HPDE6-E6E7 (cell line): ENCODE measurements around the gene MYPN.
A peak's percentile ranks its signal among the peaks of the same experiment; 100 is the strongest.

Experiments
- DNase-seq: peaks from one replicate; pipeline ENCODE4 v3.0.0; 2011; ENCODE audit warnings: missing footprints; ENCODE audit errors: extremely low spot score

MYPN gene

DNA sequence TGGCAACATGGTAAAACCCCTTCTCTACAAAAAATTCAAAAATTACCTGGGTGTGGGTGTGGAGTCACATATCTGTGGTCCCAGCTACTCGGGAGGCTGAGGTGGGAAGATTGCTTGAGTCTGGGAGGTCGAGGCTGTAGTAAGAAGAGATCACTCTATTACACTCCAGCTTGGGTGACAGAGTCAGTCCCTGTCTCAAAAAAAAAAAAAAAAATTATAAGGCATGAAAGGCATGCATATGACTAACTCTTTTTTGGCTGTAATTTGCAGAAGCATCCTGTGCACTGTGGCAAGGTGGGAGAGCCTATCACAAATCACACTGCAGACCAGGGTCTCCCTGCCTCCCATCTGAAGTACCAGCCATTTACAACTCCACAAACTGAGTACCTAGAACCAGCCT lies 14.1 kb upstream of the MYPN start:
- no peak for DNase-seq

DNA sequence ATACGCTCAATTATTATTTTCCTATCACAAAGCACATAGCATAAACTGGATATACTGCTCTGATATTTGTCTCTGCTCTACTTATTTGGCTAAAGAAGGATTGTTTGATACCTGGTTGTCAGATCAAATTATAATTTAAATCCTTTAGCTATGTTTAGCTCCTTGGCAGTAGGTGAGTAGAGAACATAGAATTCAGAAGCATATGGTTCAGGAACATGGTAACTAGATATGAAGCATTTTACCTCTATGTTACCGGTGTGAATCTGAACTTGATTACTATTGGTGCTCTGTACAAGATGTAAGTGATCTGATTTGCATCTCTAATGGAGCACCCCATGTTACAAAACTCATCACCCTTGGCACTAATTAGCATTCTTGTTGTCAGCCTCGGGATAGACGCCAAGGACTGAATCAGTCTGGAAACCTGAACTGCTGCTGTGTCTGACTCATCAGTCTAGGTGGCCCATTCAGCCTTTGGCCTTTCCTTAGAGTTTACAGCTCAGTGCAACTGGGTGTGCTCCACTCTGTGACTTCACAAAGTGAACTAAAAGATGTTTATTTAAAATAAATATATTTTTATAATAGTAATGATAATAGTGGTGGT lies 12.3 kb upstream of the MYPN start:
- DNase-seq, result peak; percentile 81

DNA sequence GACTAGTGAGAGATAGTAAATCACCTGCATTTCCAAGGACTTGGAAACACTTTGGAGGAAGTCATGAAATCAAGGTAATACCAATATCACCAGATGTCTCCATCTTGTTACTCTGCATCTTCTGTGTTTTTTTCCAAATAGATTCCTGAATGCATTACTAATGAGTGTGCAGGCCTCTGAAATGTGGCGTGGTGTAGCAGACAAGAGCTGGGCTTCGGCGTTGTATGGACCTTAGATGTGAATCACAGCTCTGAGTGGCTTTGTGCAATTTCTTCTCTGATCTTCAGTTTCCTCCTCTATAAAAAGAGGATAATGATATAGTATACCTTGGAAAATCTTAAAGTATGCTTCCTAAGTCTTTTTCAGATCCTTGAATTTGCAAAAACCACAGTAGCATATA lies 9.6 kb upstream of the MYPN start:
- DNase-seq, result no peak

DNA sequence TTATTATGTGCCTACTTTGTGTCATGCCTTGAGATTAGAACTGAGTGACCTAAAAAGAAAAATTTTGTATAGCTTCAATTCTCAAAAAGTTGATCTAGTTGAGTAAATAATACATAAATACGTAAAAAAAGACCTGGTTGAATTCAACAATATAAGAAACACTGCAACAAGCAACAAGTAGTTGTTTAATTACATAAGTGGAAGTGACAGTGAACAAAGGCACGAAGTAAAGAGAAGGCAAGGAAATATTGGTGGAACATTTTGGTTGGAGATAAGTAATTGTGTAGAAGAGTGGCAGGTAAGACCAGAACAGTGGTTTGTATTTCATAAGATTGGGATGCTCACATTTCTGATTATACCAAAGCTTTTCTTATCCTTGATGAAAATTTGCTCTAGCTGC lies 8.2 kb upstream of the MYPN start:
- no peak for DNase-seq

DNA sequence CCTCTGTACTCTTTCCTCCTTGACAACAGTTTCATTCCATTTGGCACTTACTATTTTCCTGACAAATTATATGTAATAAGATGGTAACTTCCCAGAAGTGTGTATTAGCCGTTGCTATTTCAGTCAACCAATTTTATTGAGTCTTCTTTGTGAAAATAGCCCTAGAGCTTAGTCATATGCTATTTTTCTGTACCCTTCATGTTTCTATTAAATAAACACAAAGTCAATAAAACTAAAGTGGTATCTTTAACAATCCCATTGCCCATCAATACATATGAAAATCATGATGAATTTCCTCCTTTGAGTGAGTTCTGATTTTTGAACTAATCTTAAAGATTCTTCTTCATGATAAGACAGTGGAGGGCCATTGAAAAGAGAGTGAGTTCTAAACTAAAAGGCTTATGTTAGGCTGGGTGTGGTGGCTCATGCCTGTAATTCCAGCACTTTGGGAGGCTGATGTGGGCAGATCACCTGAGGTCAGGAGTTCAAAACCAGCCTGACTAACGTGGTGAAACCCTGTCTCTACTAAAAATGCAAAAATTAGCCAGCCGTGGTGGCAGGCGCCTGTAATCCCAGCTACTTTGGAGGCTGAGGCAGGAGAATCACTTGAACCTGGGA lies 5.9 kb upstream of the MYPN start:
- no peak for DNase-seq

DNA sequence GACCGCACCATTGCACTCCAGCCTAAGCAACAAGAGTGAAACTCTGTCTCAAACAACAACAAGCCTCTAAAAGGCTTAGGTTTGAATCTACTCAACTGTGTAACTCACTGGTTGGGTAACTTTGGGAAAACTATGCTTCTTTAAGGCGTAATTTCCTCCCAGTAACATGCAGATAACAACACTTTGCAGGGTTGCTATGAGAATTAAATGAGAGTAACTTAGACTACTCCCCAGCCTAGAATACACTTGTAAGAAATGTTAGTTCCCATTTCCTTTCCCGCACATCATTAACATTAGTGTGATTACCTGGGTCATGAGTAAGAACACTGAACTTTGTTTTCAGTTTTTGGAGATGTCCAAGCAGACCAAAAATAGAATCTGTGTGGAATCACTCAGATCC lies 5.4 kb upstream of the MYPN start:
- no peak for DNase-seq

DNA sequence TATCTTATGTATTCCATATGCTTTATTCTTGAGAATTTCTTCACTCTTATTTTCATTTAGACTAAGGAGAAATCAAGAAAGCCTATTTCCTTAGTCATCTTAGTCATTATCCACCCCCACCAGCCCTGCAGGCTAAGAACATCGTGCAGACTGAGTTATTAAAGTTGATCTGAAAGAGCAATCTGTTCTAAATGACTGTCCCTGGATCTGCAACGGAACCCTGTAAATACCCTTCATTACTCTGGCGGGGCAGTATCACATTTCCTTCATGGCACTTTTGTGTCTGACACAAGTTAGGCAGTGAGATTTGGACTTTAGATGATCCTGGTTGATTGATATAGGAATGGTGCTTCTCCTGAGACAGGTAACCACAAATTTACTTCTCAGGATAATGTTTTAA lies 3.5 kb upstream of the MYPN start:
- DNase-seq, result no peak

DNA sequence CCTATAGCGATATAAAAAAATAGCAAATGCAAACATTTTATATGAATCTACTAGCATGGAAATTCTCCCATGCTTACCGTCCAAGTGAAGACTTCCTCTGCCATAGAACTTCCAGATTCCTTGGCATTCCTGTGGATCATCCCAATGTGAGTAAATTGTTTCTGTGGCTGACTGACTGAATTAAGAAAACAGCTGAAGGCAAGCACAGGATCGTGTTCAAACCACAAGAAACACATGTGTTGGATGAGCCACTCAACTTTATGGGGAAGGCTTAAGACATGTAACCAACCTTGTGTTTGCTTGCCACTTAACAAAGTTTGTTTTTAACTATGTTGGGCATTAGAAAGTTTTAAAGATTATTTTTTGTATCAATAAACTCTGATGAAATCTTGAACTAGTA lies 2.6 kb upstream of the MYPN start:
- no peak for DNase-seq

DNA sequence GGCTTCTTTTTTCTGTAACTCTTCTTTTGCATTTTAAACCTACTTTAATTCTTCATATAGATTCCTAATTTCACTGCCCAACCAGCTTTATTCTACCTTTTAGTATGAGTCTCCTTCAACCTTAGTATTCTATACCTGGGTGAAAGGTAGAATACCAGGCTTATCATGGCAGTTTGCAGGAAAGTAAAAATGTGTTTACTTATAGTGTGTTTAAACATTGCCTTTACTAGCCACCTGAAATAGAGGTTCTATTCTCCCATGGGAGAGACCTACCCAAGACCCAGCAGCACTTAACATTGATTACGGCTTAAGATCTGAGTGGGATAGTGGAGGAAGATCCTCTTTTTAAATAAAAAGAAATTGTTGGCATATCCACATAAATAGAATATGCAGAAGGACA lies 1.6 kb upstream of the MYPN start:
- DNase-seq, result no peak

DNA sequence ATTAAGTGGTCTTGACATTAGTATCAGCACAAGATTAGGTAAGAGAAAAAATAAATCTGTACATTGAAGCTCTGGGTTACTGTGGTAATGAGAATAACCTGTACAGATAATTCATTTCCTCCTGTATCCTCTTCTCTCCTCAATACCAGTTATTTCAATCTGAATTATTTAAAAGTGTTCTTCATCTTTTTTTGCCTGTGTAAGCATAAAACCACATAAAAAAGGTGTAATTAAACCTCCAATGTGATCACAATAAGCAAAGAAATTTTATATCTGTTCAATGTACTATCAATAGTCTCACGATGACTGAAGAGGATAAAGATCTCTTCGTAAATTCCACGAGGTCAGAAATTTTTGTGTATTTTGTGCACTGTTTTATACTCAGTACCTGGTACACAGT lies 1.2 kb upstream of the MYPN start:
- DNase-seq, result no peak

DNA sequence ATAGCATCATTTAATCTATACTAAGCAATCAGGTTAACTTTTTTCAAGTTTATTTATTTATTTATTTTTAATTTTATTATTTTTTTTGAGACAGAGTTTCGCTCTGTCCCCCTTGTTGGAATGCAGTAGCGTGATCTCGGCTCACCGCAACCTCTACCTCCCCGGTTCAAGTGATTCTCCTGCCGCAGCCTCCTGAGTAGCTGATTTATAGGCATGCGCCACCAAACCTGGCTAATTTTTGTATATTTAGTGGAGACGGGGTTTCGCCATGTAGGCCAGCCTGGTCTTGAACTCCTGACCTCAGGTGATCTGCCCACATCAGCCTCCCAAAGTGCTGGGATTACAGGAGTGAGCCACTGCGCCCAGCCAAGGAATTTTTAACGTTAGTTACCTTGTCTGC lies 635 bp upstream of the MYPN start:
- DNase-seq, result no peak

DNA sequence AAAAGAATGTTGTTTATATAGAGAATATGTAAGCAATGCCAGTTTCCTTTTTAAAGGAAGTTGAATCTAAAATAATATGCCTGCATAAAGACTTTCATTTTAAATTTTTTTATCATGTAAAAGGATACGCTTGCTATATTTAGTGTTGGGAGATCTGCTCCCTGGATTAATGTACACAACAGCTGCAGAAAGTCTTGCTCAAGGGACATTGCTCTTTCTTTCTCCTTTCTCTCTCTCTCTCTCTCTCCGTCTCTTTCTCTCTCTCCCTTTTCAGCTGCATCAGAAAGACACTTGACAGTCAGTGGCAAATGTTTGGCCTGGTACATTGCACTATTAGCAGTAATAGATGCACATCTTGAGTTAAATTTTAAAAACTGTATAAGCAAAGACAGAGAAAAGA lies 739 bp downstream of the MYPN start:
- DNase-seq, result no peak

DNA sequence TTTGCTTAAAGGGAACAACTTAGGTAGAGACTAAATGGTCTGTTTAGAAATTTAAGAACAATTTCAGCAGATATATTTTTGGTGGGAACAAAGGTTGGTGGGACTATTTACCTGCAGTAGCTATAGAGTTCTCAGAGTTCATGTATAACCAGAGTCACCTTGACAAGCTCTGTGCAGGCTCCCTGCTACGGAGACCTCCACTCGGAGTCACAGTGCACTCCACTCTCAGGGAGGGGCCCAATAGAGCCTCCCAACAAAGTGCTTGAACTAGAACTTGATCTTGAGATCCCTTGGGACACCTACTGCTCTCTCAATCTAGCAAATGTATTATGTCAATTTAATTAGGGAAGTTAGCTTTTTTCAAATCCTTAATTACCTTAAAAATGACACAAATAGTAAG lies 2.3 kb downstream of the MYPN start:
- no peak for DNase-seq

DNA sequence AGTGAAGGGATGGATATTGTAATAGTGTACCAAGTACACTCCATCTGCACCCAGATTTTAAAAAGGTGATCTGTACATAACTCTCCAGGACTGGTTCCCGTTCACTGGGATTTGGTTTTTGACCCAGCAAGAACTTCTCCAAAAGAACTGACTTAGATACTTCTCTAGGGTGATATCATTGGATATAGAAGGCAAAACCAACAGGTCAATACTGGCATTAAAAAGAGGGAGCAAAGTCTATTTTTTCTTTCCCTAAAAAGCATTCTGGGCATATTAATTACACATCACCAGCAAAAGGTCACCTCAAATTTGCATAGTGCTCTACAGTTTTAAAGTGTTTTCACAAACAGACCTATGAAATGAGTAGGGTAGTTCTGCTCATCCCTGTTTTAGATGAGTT lies 3.5 kb downstream of the MYPN start:
- no peak for DNase-seq

DNA sequence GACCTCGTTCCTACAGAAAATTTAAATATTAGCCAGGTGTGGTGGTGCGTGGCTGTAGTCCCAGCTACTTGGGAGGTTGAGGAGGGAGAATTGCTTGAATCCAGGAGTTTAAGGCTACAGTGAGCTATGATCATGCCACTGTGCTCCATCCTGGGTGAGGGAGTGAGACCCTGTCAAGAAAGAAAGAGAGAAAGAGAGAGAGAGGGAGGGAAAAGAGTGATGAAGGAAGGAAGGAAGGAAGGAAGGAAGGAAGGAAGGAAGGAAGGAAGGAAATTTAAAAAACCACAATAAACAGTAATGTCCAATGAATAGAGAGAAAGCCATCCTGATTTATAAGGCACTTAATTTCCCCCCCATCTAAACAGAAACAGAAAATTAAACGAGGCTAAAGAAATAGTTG lies 9.4 kb downstream of the MYPN start:
- DNase-seq, result no peak

DNA sequence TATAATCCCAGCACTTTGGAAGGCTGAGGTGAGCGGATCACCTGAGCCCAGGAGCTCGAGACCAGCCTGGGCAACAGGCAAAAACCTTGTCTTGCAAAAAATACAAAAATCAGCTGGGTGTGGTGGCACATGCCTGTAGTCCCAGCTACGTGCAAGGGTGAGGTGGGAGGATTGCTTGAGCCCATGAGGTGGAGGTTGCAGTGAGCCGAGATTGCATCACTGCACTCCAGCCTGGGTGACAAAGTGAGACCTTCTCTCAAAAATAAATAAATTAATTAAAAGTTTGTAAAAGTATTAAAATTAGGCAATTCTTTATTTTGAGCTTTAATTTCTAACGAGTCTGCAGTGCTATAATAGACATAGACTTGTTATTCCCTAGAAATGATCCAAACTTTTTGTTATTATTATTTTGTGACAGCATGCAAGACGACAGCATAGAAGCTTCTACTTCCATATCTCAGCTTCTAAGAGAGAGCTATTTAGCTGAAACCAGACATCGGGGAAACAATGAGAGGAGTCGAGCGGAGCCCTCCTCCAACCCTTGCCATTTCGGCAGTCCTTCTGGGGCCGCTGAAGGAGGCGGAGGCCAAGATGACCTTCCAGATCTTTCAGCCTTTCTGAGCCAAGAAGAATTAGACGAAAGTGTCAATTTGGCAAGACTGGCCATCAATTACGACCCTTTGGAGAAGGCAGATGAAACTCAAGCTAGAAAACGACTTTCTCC lies 11.9 kb downstream of the MYPN start:
- no peak for DNase-seq

DNA sequence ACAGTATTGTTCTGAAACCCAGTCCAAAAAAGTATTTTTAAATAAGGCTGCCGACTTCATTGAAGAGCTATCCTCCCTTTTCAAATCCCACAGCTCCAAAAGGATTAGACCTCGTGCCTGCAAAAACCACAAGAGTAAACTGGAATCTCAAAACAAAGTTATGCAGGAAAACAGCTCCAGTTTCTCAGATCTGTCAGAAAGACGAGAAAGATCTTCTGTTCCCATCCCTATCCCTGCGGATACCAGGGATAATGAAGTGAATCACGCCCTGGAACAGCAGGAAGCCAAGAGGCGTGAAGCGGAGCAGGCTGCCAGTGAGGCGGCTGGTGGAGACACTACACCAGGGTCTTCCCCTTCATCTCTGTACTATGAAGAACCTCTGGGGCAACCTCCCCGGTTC lies 12.6 kb downstream of the MYPN start:
- no peak for DNase-seq

DNA sequence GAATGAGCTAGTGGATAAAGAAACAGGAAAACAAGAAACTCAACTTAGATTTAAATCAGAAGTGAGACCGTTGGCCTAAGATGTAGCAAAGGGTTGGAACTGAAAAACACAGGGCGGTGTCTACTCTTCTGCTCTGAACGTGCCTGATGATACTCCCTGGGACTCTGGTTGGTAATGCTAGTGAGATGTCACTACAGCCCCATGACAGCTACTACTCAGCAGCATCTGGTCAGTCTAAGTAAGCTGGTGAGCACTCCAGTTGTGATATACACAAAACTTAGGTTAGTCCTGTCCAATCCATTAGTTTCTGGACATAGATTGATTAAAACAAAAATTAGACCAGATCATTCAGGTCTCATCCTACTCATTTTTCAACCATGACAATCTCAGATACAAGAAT lies 15.4 kb downstream of the MYPN start:
- DNase-seq, result no peak

DNA sequence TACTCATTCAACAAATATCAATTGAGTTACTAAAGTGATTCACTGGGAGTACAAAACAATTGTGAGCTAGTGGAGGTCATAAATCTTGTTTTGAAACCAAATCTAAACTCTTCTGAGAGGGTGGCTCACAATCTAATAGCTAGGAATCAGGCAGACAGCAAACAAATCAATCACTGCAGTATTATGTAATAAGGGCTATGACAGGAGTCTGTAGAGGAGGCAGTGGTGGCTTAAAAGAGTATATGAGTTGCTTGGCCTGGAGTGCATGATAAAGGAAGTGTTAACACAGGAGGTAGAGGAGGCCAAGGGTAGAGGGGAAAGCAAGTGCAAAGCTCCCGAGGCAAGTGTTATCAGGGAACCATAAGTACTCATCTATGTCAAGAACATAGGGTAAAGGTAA lies 16.5 kb downstream of the MYPN start:
- no peak for DNase-seq

DNA sequence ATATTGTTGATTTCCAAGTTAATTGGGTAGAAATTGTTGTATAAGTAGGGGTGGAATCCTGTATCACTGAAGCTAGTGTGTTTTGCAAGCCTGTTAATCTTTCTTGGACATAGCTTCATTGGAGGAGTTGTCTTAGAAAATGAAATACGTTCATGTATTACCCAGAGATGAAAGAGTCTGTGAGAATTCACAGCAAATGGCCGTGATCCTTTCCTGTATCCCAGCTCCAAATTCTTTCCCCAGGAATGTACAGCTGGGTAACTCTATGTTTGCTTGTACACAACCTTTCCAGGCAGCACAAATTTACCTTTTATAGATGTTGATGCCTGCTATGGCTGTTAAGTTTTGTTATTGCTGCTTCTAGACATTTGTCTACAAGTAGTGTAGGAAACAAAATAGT lies 18.7 kb downstream of the MYPN start:
- DNase-seq, result no peak

DNA sequence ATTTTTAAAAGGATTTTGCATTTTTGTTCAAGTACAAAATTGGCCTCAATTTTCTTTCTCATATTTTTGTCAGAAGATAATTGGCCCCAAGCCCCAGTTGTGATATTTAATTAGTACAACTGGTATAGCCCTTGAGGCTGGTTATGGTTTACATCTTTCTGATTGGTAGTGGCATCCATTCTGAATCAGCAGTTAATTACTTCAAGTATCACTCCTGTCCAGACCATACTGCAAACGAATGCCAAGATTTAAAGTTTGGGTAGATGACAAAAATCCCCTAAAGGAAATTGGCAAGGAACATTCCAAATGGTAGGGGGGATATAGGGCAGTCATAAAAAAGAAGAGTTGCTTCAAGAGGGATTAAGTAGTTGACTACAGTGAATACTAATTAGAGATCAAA lies 23.1 kb downstream of the MYPN start:
- DNase-seq, result no peak

DNA sequence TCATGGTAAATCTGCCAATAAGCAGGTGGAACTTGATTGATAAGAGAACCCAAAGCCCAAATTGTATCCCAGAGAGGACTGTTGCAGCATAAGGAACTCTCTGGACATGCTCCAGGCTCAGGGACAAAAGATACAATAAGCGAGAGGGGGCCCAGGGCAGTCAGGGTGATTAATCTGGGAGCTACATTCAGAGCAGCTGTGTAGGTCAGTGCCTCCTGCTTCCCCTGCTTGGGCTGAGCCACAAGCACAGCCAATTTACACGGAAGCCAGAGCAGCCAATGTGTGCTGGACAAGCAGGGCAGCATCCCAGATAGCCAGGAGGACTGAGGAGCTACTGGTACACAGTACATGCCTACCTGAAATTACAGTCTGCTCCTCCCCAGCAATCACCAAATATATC lies 24.2 kb downstream of the MYPN start:
- no peak for DNase-seq

DNA sequence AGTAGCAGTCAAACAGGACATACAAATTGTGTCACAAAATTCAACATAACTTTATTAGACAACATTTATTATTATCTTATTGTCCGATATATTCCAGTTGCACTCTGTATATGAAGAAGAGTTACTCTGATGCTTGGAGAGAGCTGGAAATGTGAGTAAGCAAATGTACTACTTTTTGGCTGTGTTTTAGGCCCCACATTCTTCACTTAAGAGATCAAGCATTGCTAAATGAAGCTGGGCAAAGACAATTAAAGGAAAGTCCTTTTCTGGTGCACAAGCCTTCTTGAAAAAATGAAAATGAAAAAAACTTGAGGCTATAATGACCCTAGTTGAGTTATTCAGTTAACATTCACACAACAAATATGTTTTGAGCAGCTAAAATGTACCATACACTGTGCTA lies 26.1 kb downstream of the MYPN start:
- no peak for DNase-seq
